Measurements from ENCODE around the gene MANBA.
"Not testable (repeated sequence)": the region's sequence is repeated elsewhere in the genome, so short reads cannot be mapped to it uniquely, and the experiment has no call there.

MANBA gene

GRCh38 chr4:102620697-102621497, 139.9 kb downstream of the MANBA start:
- no peak for DNase-seq (ENCODE audit: low read depth in 2 of 2)

DNA sequence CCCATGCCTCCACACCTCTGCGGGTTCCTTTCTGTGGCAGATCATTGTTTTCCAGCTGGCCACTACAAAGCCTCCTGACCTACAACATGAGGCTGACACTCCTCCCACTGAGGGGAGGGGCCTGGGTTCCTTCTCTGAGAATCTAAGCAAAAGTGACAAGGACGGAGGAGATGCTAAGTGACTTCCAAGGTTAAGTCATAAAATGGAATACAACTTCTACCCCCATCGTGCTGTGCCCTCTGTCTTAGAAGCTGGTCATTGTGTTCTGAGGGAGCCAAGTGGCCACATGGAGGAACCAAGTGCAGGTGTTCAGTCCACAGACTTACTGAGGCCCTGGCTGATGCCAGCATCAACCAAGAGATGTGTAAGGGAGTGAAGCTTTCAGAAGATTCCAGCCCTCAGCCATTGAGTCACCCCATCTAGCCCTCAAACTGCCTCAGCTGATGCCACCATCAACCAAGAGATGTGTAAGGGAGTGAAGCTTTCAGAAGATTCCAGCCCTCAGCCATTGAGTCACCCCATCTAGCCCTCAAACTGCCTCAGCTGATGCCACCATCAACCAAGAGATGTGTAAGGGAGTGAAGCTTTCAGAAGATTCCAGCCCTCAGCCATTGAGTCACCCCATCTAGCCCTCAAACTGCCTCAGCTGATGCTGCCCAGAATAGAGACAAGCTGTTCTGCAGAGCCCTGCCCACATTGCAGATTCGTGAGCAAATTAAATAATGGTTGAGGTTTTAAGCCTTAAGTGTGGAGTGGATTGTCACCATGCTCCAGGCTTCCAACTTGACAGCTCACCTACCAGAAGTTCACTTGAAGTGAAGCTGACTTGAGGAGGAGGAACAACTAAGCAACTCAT, 140.8 kb downstream of the MANBA start:
- not testable (repeated sequence) for DNase-seq (ENCODE audit: low read depth in 2 of 2)

DNA sequence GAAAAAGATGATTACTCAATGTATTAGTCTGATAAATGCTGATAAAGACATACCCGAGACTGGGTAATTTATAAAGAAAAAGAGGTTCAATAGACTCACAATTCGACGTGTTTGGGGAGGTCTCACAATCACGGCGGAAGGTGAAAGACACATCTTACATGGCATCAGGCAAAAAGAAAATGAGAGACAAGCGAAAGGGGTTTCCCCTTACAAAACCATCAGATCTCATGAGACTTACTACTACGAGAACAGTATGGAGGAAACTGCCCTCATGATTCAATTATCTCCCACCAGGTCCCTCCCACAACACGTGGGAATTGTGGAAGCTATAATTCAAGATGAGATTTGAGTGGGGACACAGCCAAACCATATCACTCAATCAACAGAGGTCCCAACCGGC, 141.7 kb downstream of the MANBA start:
- not testable (repeated sequence) for DNase-seq (ENCODE audit: low read depth in 2 of 2)

DNA sequence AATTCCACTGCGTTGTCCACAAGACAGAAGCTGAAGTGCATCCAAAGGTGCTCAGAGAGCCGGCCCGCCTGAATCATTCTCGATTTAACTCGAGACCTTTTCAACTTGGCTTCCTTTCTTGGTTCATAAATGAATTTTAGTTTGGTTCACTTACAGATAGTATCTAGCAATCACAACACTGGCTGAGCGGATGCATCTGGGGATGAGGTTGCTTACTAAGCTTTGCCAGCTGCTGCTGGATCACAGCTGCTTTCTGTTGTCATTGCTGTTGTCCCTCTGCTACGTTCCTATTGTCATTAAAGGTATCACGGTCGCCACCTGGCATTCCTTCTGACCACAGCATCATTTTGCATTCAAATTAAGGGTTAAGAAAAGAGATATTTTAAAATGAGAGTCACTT, 144.1 kb downstream of the MANBA start:
- no peak for DNase-seq (ENCODE audit: low read depth in 2 of 2)

- no peak for DNase-seq (ENCODE audit: low read depth in 2 of 2)
Measured at GRCh38 chr4:102614801-102615200, 146.0 kb downstream of the MANBA start.

- no peak for DNase-seq (ENCODE audit: low read depth in 2 of 2)
Measured at GRCh38 chr4:102612824-102613366, 147.9 kb downstream of the MANBA start.

- DNase-seq (ENCODE audit: low read depth in 2 of 2) = no peak
Measured at GRCh38 chr4:102612210-102612609, 148.6 kb downstream of the MANBA start.

- no peak for DNase-seq (ENCODE audit: low read depth in 2 of 2)
Measured at GRCh38 chr4:102610476-102610875, 150.3 kb downstream of the MANBA start.

DNA sequence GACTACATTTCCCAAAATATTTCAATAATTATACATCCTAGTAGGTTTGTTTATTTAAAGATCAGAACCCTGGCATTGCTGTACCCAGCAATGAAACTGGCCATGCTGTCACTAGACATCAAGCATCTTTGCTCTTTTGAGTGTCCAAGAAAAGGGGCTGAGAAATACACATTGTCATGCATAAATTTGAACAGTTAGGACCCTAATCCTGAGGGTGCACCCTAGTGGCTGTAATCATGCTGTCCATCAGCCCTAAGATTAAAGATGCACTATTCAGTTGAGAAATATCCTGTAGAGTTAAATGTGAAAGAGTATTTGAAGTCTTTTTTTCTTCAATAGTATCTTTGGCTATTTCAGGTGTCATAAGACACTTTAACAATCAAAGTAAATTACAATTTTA, 150.8 kb downstream of the MANBA start:
- no peak for DNase-seq (ENCODE audit: low read depth in 2 of 2)

DNA sequence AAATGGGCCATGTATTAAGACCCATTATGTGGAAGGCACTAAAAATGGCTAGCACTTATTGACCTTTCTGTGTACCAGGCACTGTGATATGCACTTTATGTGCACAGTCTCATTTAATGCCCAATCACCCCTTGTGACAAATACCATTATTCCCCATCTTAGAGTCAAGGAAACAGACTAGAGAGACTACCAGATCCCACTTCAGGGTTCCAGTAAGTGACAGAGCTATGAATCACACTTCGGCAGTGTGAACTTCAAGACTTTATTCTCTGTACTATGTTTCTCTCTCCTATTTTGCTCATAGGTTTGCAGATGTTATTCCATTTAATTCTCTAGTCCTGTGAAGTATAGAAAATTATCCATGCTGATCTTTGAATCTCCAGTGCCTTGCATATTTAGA, 152.6 kb downstream of the MANBA start:
- no peak for DNase-seq (ENCODE audit: low read depth in 2 of 2)

DNA sequence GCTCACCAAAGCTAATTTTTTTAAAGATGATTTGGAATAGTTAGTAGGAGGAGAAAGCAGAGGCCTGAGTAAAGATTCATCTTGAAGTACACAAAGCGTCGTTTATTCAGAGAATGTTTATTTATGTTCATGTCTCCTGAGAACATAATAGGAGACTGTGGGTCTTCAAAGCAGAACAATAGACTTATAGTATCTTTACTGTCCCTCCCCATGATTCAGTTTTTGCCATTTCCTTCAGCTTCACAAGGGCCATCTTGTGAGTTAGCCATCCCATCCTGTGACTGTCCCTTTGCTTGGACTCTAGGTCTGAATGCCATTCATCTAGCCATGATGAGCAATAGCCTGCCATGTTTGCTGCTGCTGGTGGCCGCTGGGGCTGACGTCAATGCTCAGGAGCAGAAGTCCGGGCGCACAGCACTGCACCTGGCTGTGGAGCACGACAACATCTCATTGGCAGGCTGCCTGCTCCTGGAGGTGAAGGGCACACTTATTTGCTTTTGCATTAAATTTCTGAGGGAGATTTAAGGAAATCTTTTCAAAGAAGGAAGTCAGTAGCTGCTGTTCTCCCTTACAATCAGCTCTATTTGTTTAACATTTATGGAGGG, 153.8 kb downstream of the MANBA start:
- no peak for DNase-seq (ENCODE audit: low read depth in 2 of 2)

- no peak for DNase-seq (ENCODE audit: low read depth in 2 of 2)
Measured at GRCh38 chr4:102606261-102606660, 154.5 kb downstream of the MANBA start.

- DNase-seq (ENCODE audit: low read depth in 2 of 2) = no peak
Measured at GRCh38 chr4:102604222-102604940, 156.4 kb downstream of the MANBA start.

GRCh38 chr4:102601586-102602227, 159.1 kb downstream of the MANBA start:
- no peak for DNase-seq (ENCODE audit: low read depth in 2 of 2)

DNA sequence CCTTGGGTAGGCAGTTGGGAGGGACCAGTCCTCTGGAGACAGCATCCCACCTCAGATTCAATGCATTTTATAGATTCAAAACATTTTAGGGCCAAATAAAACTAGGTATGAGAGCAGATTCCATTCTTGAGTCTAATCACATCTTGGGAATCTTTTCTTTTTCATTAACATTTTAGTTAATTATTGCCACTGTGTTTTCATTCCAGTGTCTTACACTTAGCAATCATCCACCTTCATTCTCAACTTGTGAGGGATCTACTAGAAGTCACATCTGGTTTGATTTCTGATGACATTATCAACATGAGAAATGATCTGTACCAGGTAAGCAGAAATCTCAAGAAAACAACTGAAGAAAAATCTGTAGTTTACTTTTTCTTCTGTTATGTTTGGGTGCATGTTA, 160.1 kb downstream of the MANBA start:
- DNase-seq (ENCODE audit: low read depth in 2 of 2) = no peak

DNA sequence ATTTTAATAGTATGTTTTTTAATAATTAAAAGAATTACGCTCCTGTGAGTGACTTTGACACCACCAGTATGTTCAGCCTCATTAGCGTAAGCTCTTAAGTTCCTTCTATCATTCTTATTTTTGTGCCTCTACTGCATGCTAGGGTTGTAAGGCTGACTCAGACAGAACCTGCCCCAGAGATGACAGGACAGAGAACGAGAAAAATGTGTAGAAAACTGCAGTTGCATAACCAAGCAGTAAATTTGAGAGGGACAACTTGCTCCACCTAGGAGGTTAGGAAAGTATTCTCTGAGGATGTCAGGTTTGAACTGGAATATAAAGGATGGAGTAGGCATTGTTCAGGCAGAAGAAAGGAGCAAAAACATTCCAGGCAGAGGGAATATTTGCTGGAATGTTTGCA, 160.9 kb downstream of the MANBA start:
- DNase-seq (ENCODE audit: low read depth in 2 of 2) = no peak

DNA sequence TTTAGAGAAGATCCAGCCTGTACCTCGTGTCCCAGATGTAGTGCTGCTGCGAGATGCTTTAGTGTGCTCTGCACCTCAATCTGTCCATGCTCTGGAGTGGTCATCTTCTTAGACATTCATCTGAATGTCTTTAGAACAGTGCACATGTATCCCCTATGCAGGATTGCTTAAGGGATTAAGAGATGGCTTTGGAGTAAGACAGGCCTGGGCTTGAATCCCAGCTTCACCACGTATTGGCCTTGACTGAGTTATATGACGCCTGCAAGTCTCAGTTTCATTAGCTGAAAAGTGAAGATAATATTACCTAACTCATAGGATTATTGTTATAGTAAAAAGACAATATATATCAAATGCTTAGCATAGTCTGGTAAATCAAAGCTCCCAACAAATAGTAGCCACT, 161.3 kb downstream of the MANBA start:
- no peak for DNase-seq (ENCODE audit: low read depth in 2 of 2)

DNA sequence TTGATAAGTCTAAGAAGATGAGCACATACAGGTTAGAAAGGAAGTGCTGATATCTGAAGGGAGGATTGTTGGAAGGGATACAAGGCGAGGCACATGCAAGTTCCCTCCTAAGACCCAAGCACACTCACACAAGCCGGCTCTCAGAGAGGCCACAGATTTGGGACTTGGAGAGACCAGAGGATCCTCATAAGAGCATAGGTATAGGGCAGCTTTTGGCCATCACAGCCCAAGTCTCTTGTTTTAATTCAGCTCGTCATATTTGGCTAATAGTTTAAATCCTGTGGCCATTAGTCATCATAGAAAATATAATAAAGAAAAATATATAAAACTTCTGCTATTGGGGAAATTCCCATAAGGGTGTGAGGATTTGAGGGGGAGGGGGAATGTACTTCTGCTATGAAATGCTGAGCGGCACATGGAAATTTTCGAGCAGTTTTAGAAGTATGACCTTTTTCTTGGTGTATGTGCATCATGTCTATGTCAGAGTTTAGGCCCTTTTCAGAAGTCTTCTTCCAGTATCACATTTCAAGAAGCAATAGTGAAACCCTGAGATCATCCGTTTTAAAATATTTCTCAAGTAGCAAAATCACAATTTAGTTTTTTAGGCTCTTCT, 161.9 kb downstream of the MANBA start:
- DNase-seq (ENCODE audit: low read depth in 2 of 2) = no peak

DNA sequence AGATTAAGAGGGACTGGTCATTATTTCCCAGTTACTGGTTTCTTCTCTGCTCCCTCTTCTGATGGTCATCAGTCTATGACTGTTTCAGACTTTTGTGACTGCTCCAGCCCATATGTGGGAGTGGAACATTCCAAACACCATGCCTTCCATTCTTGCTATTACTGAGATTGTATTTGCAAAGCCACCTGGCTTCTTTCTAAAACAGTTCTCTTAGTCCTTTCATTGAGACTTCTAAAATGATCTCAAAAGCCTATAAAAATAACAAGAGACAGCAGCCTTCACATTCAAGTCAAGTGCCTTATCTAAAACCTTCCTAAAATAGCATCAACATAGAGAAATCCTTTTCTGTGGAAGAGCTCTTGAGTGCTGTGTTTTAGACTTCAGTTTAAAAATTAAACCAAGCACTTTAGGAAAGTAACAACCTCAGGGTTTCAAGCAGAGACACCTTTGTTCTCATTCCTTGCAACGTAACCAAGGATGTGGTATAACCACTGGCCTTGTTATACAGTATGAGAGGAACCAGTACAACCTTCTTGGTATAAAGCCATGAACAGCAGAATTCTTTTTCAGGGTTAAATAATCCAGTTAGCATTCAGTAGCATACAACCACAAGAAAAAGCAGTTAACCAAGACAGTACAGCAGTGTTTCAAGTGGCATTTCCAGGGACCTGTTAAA, 162.5 kb downstream of the MANBA start:
- no peak for DNase-seq (ENCODE audit: low read depth in 2 of 2)

GRCh38 chr4:102596532-102596931, 164.2 kb downstream of the MANBA start:
- no peak for DNase-seq (ENCODE audit: low read depth in 2 of 2)
